GM21423 (cell line): Measurements from ENCODE around the gene KAT6B.

Experiments used
- ATAC-seq: cut with Tn5 transposase; IDR thresholded peaks from one replicate; pipeline ENCODE4 v1.9.1; 2021; ENCODE audit warnings: mild to moderate bottlenecking, moderate library complexity; ENCODE audit not compliant: unreplicated experiment

Gene KAT6B

DNA sequence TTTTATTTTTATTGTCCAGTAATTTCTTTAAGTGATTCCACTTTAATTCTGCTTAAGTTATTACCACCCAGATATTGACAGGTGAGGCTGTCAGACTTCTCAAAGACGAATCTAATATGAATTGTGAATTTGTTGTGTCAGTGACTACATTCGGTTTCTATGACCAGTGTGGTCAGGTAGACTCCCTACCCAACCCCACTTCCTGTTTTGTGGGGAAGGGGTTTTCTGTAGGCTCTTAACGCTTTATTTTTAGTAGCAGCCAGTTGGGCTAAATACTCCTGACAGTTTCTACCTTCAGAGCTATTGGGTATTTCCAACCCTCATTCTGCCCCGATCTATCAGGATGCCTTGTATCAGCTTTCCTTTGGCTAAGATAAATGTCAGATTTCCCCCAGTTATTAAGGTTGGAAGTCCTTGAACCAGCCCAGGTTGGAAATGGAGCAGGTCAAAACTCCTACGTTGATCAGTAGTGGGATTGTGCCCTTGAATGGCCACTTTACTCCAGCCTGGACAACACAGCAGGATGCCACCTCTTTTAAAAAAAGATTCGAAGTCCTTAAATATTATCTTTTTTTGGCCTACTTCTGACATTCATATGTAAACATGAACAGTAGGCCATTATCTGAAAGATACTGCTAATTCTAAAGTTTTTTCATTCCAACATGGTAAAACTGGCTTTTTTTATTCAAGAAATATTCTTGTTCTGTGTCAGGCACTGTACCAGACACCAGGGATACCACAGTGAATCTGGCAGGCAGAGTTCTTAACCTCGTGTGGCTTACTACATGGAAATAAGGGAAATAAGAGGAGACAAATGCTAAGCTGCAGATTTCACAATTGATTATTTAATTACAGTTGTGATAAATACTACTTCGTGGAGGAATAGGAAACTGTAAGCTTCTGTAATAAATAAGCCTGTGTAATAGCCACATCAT is 151.8 kb downstream of the KAT6B start:
- ATAC-seq = peak; percentile 92

- ATAC-seq = no peak
Observed at GRCh38 chr10:74981831-74982633, 155.6 kb downstream of the KAT6B start.

GRCh38 chr10:74982634-74982982 is 156.2 kb downstream of the KAT6B start:
- ATAC-seq = no peak

DNA sequence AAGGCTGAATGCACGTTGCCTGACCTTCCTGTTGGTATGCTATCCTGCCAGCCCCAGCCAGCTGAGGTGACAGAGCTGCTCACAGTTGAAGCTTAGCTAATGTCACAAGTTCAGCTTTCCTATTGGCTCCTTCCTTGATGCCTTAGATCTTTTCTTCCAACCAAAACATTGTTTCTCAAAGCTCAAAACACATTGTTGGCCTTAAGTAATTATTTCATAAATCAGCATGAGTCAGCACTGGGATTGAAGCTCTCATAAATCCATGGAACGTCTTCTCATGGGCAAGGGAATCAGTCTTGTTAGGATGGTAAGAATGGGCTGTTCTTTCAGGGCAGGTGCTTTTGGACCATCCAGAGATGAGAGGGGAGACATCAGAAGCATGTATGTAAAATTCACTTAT is 157.0 kb downstream of the KAT6B start:
- no peak for ATAC-seq

- ATAC-seq = no peak
Observed at GRCh38 chr10:74987339-74988053, 161.1 kb downstream of the KAT6B start.

DNA sequence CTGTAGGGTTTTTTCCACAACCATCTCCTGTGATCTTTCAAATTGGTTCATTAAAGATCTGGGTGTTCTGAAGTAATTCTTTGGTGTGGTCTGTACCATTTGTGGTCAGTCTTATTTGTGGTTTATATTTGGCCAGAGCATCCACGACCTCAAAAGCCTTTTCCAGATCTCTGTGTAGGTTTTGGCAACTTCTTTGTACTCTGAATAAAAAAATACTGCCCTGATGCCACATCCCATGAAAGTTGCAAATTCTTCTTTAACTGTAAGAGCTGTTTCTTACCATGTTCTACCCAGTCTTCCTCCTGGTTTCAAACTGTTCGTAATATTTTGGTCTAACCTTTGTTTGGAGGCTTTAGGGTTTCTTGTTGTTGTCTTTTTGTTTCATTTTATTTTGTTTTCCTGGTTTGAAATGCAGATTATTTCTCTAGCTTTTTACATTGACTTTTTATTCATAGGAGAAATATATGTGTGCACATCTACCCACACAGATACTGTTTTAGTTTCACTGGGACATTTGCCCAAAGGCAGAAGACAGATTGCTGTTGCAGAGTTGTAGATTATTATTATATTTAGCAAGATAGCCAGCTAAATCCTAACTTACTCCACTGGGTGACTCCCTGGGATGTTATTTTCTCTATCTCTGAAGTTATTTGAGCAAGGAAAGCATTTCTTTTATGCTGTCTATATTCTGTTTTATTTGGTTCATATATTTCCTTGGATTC is 161.8 kb downstream of the KAT6B start:
- ATAC-seq = no peak

DNA sequence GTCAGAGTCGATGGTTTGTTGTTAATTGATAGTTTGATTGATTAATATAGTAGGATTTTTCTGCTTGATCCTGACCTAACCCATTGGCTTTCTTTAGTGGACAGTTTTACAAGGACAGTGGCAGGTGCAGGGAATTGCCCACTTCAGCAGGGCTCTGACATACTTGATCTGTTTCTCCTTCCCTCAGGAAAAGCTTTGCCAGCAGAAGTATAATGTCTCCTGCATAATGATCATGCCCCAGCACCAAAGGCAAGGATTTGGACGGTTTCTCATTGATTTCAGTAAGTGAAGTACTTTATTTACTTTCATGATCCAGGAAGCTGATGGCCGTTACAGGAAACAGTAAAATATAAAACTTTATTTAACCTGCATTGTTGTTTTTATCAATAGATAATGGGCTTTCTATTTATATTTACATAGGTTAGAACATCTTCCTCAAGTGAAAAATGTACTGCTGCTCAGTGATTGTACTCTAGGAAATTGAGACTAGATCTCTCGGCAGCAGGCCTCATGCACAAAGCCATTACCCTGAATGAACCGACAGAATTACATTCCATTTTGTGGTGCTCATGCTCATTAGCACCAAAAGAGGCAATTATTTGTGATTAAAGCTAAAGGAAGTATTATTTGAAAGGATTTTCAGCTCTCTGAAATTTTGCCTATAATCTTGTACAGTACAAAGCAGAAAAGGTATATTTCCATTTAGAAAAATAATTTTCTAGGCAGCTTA is 162.6 kb downstream of the KAT6B start:
- no peak for ATAC-seq

DNA sequence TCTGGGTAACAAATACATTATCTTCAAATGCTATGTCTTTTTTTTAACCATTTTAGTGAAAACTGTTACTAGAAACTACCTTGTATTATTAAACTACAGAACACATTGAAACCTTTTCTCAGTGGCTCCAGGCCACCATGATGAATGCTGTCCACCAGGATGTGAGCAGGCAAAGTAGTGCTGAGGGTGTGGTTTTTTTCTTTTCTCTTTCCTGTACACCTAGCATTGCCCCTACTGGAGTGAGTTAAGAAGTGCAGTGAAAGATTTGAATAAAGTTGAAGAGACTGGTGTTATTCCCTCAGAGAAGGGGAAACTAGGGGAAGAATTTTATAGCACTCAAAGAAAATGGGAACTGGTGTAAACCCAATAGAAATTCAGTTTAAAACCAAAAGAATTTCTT is 165.0 kb downstream of the KAT6B start:
- ATAC-seq = no peak

GRCh38 chr10:74992068-74992467 is 165.7 kb downstream of the KAT6B start:
- no peak for ATAC-seq

- ATAC-seq = no peak
Observed at GRCh38 chr10:74993649-74994048, 167.2 kb downstream of the KAT6B start.

DNA sequence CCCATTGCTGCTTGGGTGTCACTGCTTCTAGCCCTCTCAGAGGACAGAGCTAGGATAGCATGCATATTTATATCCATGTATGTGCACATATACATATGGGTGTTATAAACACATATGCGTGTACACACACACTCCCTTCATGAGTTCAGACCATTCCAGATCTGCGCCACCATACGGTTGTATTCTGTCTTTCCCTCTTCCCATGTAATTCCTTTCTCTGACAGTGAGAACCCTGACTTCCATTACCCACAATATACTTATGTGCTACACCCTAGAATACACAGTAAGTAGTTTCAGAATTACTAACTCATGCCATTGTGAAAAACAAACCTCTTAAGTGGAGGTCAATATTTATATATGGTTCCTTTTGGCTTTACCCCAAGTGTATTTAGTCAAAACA is 168.5 kb downstream of the KAT6B start:
- peak; percentile 73 for ATAC-seq

DNA sequence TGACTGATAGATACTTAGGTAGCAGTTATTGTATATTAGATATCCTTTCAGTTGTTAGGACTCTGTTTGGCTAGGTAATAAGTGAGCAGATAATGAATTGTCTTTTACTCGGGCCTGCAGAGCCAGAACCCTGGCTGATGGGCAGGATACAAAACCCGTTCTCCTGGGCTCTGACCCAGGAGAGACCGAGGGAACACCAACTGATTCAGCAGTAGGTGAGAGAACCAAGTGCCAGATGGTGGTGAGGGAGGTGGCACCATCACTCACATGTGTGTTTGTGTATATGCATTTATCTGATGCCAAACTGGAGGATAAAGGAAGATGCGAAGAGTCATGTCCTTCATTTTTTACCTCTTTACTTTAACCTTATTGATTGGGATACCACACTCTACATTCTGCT is 169.4 kb downstream of the KAT6B start:
- ATAC-seq = no peak

DNA sequence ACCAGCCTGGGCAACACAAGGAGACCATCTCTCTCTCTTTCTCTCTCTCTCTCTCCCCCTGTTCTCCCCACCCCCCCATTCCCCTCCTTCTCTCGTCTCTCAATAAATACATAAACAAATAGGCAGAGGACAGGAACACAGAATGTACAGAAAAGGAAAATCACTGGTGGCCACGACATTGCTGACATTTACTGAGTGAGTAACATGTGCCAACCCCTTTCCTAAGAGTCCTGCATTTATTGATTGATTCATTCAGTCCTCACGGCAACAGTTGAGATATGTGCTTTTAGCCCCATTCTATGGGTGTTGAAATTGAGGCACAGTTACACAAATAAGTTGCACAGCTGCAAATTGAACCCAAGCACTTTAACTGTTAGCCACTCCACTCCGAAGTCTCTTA is 170.8 kb downstream of the KAT6B start:
- no peak for ATAC-seq

GRCh38 chr10:75000748-75001321 is 174.4 kb downstream of the KAT6B start:
- peak; percentile 84 for ATAC-seq

- ATAC-seq = no peak
Observed at GRCh38 chr10:75001715-75002350, 175.4 kb downstream of the KAT6B start.

GRCh38 chr10:75002351-75002725 is 175.9 kb downstream of the KAT6B start:
- ATAC-seq = no peak

DNA sequence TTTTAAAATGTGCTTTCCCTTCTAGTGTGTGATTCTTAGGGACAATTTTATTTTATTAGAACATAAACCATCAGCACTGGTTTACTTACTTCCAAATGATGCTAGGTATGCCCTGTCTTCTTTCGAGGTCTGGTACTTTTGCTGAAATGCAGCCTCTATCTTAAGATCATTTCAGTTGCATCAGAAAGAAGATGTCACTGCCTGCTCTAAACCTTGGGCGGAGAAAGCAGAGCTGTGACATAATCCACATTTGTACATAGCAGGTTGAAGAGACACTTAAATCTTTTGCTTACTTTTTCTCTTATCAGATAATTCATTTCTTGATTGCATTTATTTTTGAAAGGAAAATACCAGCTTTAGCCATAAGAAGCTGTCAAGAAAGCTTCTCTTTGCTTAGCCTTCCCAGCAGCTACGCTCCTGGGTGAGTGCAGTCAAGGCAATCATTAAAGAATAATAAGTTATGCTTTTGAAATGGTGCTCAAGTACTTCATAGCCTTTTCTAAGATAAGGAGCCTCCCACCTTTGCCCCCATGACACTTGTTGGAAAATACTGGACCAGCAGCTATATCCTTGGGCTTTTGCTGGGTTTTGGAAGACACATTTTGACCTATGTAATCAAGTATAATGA is 176.7 kb downstream of the KAT6B start:
- ATAC-seq = no peak

- no peak for ATAC-seq
Observed at GRCh38 chr10:75003891-75004290, 177.5 kb downstream of the KAT6B start.

DNA sequence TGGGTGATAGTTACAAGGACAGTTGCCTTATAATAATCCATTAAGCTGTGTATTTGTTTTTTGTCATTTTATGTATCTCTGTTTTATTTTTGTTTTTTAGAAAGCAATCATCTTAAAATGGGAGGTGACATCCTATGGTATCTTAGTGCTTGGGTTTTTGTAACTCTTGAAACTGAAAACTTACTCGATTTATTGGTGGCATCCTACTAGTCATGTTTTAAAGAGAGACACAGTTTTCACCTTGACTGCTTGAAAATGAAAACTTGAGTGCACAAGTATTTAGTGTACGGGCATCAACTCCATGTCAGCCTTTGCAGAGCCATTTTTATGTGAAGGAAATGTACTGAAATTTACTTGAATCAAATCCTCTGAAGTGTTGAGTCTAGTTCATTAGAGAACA is 181.2 kb downstream of the KAT6B start:
- ATAC-seq = no peak
